ENCODE measurements around the gene MYOM3. TPM values are rescaled to one million over a fixed set of nuclear protein-coding genes. Genes with fewer than 3 reads are reported as not detected.
A peak's percentile ranks its signal among the peaks of the same experiment; 100 is the strongest.

Gene MYOM3
- total and polyA plus RNA-seq, 2 of the 13 experiments (the other 11 are each of a cell fraction or from before 2014, with no cell fraction given) = 5.8 to 15.3 TPM

DNA sequence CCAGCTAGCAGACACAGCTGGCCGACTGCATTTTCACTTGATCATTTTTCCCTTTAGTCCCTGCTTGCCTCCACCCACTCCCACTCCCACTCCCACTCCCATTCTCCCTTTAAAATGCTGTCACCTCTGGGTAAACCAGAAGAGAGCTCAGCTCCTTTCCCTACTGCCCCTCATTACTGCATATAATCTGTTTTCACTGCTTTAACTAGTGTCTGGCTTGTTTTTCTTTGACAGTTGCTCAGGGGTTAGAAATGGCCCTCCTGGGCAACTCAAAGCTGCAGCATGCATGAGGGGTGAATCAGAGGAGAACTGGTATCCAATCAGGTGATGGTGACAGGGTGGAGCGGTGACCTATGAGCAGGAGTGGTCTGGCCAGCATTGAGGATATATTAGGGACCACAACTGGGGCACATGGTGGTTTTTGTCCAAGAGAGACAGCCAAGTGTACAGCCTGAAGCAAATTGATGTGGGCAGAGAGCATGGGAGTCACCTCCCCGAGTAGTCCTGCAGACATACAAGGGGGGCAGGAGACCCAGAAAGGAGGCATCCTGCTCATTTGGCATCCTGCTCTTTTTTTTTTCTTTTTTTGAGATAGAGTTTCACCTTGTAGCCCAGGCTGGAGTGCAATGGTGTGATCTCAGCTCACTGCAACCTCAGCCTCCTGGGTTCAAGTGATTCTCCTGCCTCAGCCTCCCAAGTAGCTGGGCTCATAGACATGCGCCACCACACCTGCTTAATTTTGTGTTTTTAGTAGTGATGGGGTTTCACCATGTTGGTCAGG lies 89.2 kb downstream of the MYOM3 start (continued):
- TF ChIP-seq ZKSCAN5 (CRISPR knock-in tag; IDR thresholded peaks at IDR 0.05) (no peak), ZNF589 (CRISPR knock-in tag; conservative IDR thresholded peaks at IDR 0.05) (no peak), ZNF572 (CRISPR knock-in tag; IDR thresholded peaks at IDR 0.05) (no peak), ARHGAP35 (CRISPR knock-in tag; IDR thresholded peaks at IDR 0.05; ENCODE audit: borderline replicate concordance) (no peak), ZNF260 (CRISPR knock-in tag; IDR thresholded peaks at IDR 0.05; ENCODE audit: borderline replicate concordance, low read depth) (no peak), ZNF367 (CRISPR knock-in tag; IDR thresholded peaks at IDR 0.05; ENCODE audit: borderline replicate concordance) (no peak), ZNF224 (CRISPR knock-in tag; IDR thresholded peaks at IDR 0.05) (no peak), FLYWCH1 (CRISPR knock-in tag; IDR thresholded peaks at IDR 0.05) (no peak), XBP1 (CRISPR knock-in tag; IDR thresholded peaks at IDR 0.05) (no peak), KDM2A (CRISPR knock-in tag; IDR thresholded peaks at IDR 0.05; ENCODE audit: borderline replicate concordance, low read depth) (0 out of 2 replicates have a peak, but pooled peaks have one; percentile 37), ATM (IDR thresholded peaks at IDR 0.05; ENCODE audit: borderline replicate concordance) (no peak), CENPX (CRISPR knock-in tag; IDR thresholded peaks at IDR 0.05) (no peak), ZNF12 (CRISPR knock-in tag; IDR thresholded peaks at IDR 0.05) (no peak), ZNF441 (CRISPR knock-in tag; IDR thresholded peaks at IDR 0.05; ENCODE audit: borderline replicate concordance) (peak; percentile 29; the same call in 1 of the 2 replicates), FOSL2 (CRISPR knock-in tag; IDR thresholded peaks at IDR 0.05) (peak; percentile 92), ELF4 (CRISPR knock-in tag; IDR thresholded peaks at IDR 0.05; ENCODE audit: borderline replicate concordance) (peak; percentile 45; the same call in 1 of the 2 replicates), ARNT2 (CRISPR knock-in tag; IDR thresholded peaks at IDR 0.05; ENCODE audit: low read depth) (no peak), RBFOX2 (IDR thresholded peaks at IDR 0.05; ENCODE audit: low read depth, low read length) (0 out of 2 replicates have a peak, but pooled peaks have one; percentile 1), ZNF574 (CRISPR knock-in tag; IDR thresholded peaks at IDR 0.05) (no peak; the same call in 1 of the 2 replicates), ZFX (CRISPR knock-in tag; IDR thresholded peaks at IDR 0.05; ENCODE audit: low read depth) (peak; percentile 40; the same call in 1 of the 2 replicates), KLF16 (CRISPR knock-in tag; IDR thresholded peaks at IDR 0.05) (no peak), NFKB2 (CRISPR knock-in tag; IDR thresholded peaks at IDR 0.05; ENCODE audit: borderline replicate concordance) (no peak), ZBTB46 (CRISPR knock-in tag; IDR thresholded peaks at IDR 0.05; ENCODE audit: borderline replicate concordance) (no peak), ADNP (CRISPR knock-in tag; IDR thresholded peaks at IDR 0.05) (no peak), HCFC1 (IDR thresholded peaks at IDR 0.05; ENCODE audit: low read depth, low read length) (no peak), CCDC6 (CRISPR knock-in tag; IDR thresholded peaks at IDR 0.05) (no peak)

All from HepG2 (cell line).